Activated CD8-positive, alpha-beta T cell treated with anti-CD3 and anti-CD28 coated beads, Interleukin-2, amount 10 ng/mL, durations not matched to agents 7 days and 5 days (primary cell): ENCODE results near the gene GOLGA6D. TPM values are rescaled to one million over a fixed set of nuclear protein-coding genes. Genes with fewer than 3 reads are reported as not detected.
"Not testable (repeated sequence)": the region's sequence is repeated elsewhere in the genome, so short reads cannot be mapped to it uniquely, and the experiment has no call there.

Experiments used
- ATAC-seq: fragments of 150-1000 bp; cut with Tn5 transposase; one replicate; pipeline ENCODE4 v1.10.0; 2021; ENCODE audit warnings: moderate library complexity
- CTCF ChIA-PET: fragments of 350-600 bp; sonication (Branson Sonifier 250); formaldehyde crosslinking; loops from one replicate; lab custom pipeline; 2021; ENCODE audit warnings: antibody characterized with exemption; lab: Charles Lee
- POLR2A ChIA-PET: fragments of 350-600 bp; sonication (Branson Sonifier 250); formaldehyde crosslinking; loops from one replicate; lab custom pipeline; 2021; ENCODE audit warnings: antibody characterized with exemption; lab: Charles Lee
- DNase-seq: peaks from one replicate; pipeline ENCODE4 v3.0.0-alpha.2; 2020
- H3K27ac Mint-ChIP-seq: one replicate; pipeline ENCODE4 v1.8.0; 2021; ENCODE audit warnings: mild to moderate bottlenecking, mixed read lengths
- H3K27me3 Mint-ChIP-seq: one replicate; pipeline ENCODE4 v1.8.0; 2021; ENCODE audit warnings: low read depth, mixed read lengths
- H3K36me3 Mint-ChIP-seq: one replicate; pipeline ENCODE4 v1.8.0; 2021; ENCODE audit warnings: low read depth, mixed read lengths
- H3K4me1 Mint-ChIP-seq: one replicate; pipeline ENCODE4 v1.8.0; 2021; ENCODE audit warnings: low read depth, mixed read lengths
- H3K4me3 Mint-ChIP-seq: one replicate; pipeline ENCODE4 v1.8.0; 2021; ENCODE audit warnings: mild to moderate bottlenecking, mixed read lengths
- H3K9me3 Mint-ChIP-seq: one replicate; pipeline ENCODE4 v1.8.0; 2022; ENCODE audit warnings: mixed read lengths; ENCODE audit not compliant: insufficient read depth
- total RNA-seq, 2 experiments: library from RNA; stranded (reverse); gene quantifications; one replicate each; pipeline ENCODE4 v1.2.3, GENCODE V29; 2021

GOLGA6D gene
- not detected for total RNA-seq

- H3K36me3 Mint-ChIP-seq, H3K4me1 Mint-ChIP-seq, H3K9me3 Mint-ChIP-seq, CTCF ChIA-PET, ATAC-seq, DNase-seq, H3K4me3 Mint-ChIP-seq, H3K27ac Mint-ChIP-seq, H3K27me3 Mint-ChIP-seq, POLR2A ChIA-PET: not testable (repeated sequence)
Observed at GRCh38 chr15:75282572-75282971, at the start of gene GOLGA6D. Gene GOLGA6D, plus strand, starts transcription at chr15:75282835. Its CDS starts 41 bp downstream, at chr15:75282876.

GRCh38 chr15:75233504-75234190 lies 49.0 kb upstream of the GOLGA6D start:
- Mint-ChIP-seq H3K27me3 (peaks cover 2% of the 10 kb centered on the region), H3K27ac (no peak overlapping the region), H3K9me3 (no peaks in the 10 kb centered on the region), H3K4me1 (no peaks in the 10 kb centered on the region), H3K4me3 (no peak overlapping the region), H3K36me3 (no peaks in the 10 kb centered on the region)
- ChIA-PET POLR2A (no interaction called here), CTCF (no interaction called here)
- ATAC-seq (no peak), DNase-seq (no peak)

GRCh38 chr15:75234191-75234810 lies 48.3 kb upstream of the GOLGA6D start:
- POLR2A ChIA-PET, result no interaction called here
- H3K9me3 Mint-ChIP-seq, result no peaks in the 10 kb centered on the region
- CTCF ChIA-PET, result no interaction called here

GRCh38 chr15:75235051-75235673 lies 47.5 kb upstream of the GOLGA6D start:
- ATAC-seq (no peak), DNase-seq (no peak)
- Mint-ChIP-seq H3K27ac (no peak overlapping the region), H3K4me1 (no peaks in the 10 kb centered on the region), H3K9me3 (no peaks in the 10 kb centered on the region), H3K36me3 (no peaks in the 10 kb centered on the region), H3K4me3 (no peak overlapping the region), H3K27me3 (peaks cover 10% of the 10 kb centered on the region)
- ChIA-PET POLR2A (no interaction called here), CTCF (no interaction called here)

More at GRCh38 chr15:75234191-75234810, 48.3 kb upstream of the GOLGA6D start:
- peaks cover 6% of the 10 kb centered on the region for H3K27me3 Mint-ChIP-seq
- no peaks in the 10 kb centered on the region for H3K4me1 Mint-ChIP-seq
- H3K27ac Mint-ChIP-seq, result no peak overlapping the region
- H3K36me3 Mint-ChIP-seq, result no peaks in the 10 kb centered on the region
- no peak overlapping the region for H3K4me3 Mint-ChIP-seq
- DNase-seq (no peak), ATAC-seq (no peak)

GRCh38 chr15:75235760-75236729 lies 46.6 kb upstream of the GOLGA6D start:
- POLR2A ChIA-PET, result no interaction called here
- CTCF ChIA-PET, result no interaction called here
- Mint-ChIP-seq H3K27ac (no peak overlapping the region), H3K27me3 (peaks cover 10% of the 10 kb centered on the region), H3K9me3 (no peaks in the 10 kb centered on the region), H3K4me3 (no peak overlapping the region), H3K36me3 (no peaks in the 10 kb centered on the region), H3K4me1 (no peaks in the 10 kb centered on the region)
- no peak for DNase-seq
- no peak for ATAC-seq

GRCh38 chr15:75237316-75237982 lies 45.2 kb upstream of the GOLGA6D start:
- Mint-ChIP-seq H3K36me3 (no peaks in the 10 kb centered on the region), H3K27me3 (peaks cover 8% of the 10 kb centered on the region), H3K4me3 (no peak overlapping the region), H3K27ac (no peak overlapping the region), H3K9me3 (no peaks in the 10 kb centered on the region), H3K4me1 (no peaks in the 10 kb centered on the region)
- CTCF ChIA-PET, result no interaction called here
- no peak for DNase-seq
- POLR2A ChIA-PET, result no interaction called here
- ATAC-seq, result no peak

- DNase-seq (no peak), ATAC-seq (no peak)
- POLR2A ChIA-PET, result no interaction called here
- H3K4me3 Mint-ChIP-seq, result no peak overlapping the region
- H3K4me1 Mint-ChIP-seq, result no peaks in the 10 kb centered on the region
- no peaks in the 10 kb centered on the region for H3K9me3 Mint-ChIP-seq
- no peaks in the 10 kb centered on the region for H3K36me3 Mint-ChIP-seq
- peaks cover 11% of the 10 kb centered on the region for H3K27me3 Mint-ChIP-seq
- H3K27ac Mint-ChIP-seq, result no peak overlapping the region
- CTCF ChIA-PET, result no interaction called here
Observed at GRCh38 chr15:75238150-75238549, 44.5 kb upstream of the GOLGA6D start.

GRCh38 chr15:75245741-75246140 lies 36.9 kb upstream of the GOLGA6D start:
- H3K27ac Mint-ChIP-seq, H3K4me3 Mint-ChIP-seq, CTCF ChIA-PET, DNase-seq, ATAC-seq, H3K36me3 Mint-ChIP-seq, H3K9me3 Mint-ChIP-seq, POLR2A ChIA-PET, H3K4me1 Mint-ChIP-seq: not testable (repeated sequence)
- H3K27me3 Mint-ChIP-seq, result peaks cover 14% of the 10 kb centered on the region

- peaks cover 26% of the 10 kb centered on the region for H3K27me3 Mint-ChIP-seq
- ATAC-seq, POLR2A ChIA-PET, H3K4me3 Mint-ChIP-seq, DNase-seq, CTCF ChIA-PET, H3K4me1 Mint-ChIP-seq, H3K9me3 Mint-ChIP-seq, H3K36me3 Mint-ChIP-seq, H3K27ac Mint-ChIP-seq: not testable (repeated sequence)
Observed at GRCh38 chr15:75248991-75249390, 33.6 kb upstream of the GOLGA6D start.

- Mint-ChIP-seq H3K4me1 (no peaks in the 10 kb centered on the region), H3K4me3 (no peak overlapping the region), H3K27me3 (peaks cover 26% of the 10 kb centered on the region), H3K36me3 (no peaks in the 10 kb centered on the region), H3K27ac (no peak overlapping the region), H3K9me3 (no peaks in the 10 kb centered on the region)
- ChIA-PET CTCF (no interaction called here), POLR2A (no interaction called here)
- no peak for ATAC-seq
- no peak for DNase-seq
Observed at GRCh38 chr15:75249726-75250125, 32.9 kb upstream of the GOLGA6D start.

- H3K27me3 Mint-ChIP-seq, result peaks cover 26% of the 10 kb centered on the region
- POLR2A ChIA-PET, result interaction anchor here (0.6 kb wide), 1 partner anchor 538 kb away, joined by 4 read pairs; no protein-coding TSS in a partner anchor
- H3K36me3 Mint-ChIP-seq, H3K4me3 Mint-ChIP-seq, DNase-seq, H3K27ac Mint-ChIP-seq, ATAC-seq, H3K9me3 Mint-ChIP-seq, H3K4me1 Mint-ChIP-seq, CTCF ChIA-PET: not testable (repeated sequence)
Observed at GRCh38 chr15:75251343-75251742, 31.3 kb upstream of the GOLGA6D start.
